ENCODE measurements around the gene SYNPO2.

GRCh38 chr4:119057417-119057816, 168.8 kb downstream of the SYNPO2 start:
- TF ChIP-seq POLR2A (IDR thresholded peaks at IDR 0.05) (no peak), CTCF (IDR thresholded peaks at IDR 0.05 in 4 of 5, conservative IDR thresholded peaks at IDR 0.05 in 1 of 5) (no peak)

All from gastrocnemius medialis (tissue), 4 donors.